GM12878 (cell line): ENCODE results near the gene CHN1. TPM values are rescaled to one million over a fixed set of nuclear protein-coding genes. Genes with fewer than 3 reads are reported as not detected.

Experiments used
- ATAC-seq: fragments of 200-7000 bp; cut with Tn5 transposase; 3 replicates; pipeline ENCODE4 v1.9.1; 2020; ENCODE audit warnings: mild to moderate bottlenecking, moderate library complexity
- BruUV-seq: library from RNA; stranded (reverse); fragments of 400-500 nt; replicated peaks from 2 replicates; lab custom pipeline; 2021; lab: Mats Ljungman, UMichigan
- CTCF ChIA-PET: fragments of 300-600 bp; sonication (Branson Sonifier 250); formaldehyde crosslinking; extraction: SDS; loops from one replicate; lab custom pipeline; 2021; ENCODE audit warnings: inconsistent platforms; lab: Yijun Ruan, JAX
- POLR2A ChIA-PET: fragments of 350-600 bp; formaldehyde crosslinking; extraction: SDS; loops from one replicate; lab custom pipeline; 2021; ENCODE audit warnings: inconsistent platforms; lab: Charles Lee
- RAD21 ChIA-PET: fragments of 300-600 bp; sonication (Branson Sonifier 250); formaldehyde crosslinking; loops from one replicate; lab custom pipeline; 2023; ENCODE audit warnings: antibody characterized with exemption; ENCODE audit not compliant: unreplicated experiment; lab: Charles Lee
- SMC1A ChIA-PET: fragments of 300-600 bp; sonication (Branson Sonifier 250); formaldehyde crosslinking; loops from one replicate; lab custom pipeline; 2023; ENCODE audit not compliant: unreplicated experiment, uncharacterized antibody; lab: Charles Lee
- DNase-seq: peaks from one replicate; pipeline ENCODE4 v3.0.0-alpha.2; 2011; ENCODE audit warnings: low read depth, low spot score
- FAIRE-seq: peaks from 3 replicates; lab custom pipeline; 2011; peaks lifted over from hg19 to GRCh38; lab: Jason Lieb, UNC
- H2AFZ ChIP-seq: 2 replicates; pipeline ENCODE4 v1.6.0; 2011; ENCODE audit warnings: low read depth, low read length, control low read depth; ENCODE audit not compliant: control insufficient read depth
- H3K27ac ChIP-seq: 2 replicates; pipeline ENCODE4 v1.5.1; 2011; ENCODE audit warnings: control low read depth; ENCODE audit not compliant: control insufficient read depth, insufficient read depth
- H3K27me3 ChIP-seq, 2 experiments: replicated peaks in 1 of 2; 2 replicates each; pipeline versions ENCODE4 v1.6.0 to v1.6.1; 2011; ENCODE audit warnings: low read length in 1 of 2; ENCODE audit not compliant: control insufficient read depth in 2 of 2, insufficient read depth in 2 of 2
- H3K36me3 ChIP-seq, 2 experiments: 2 replicates each; pipeline ENCODE4 v1.5.1; 2011; ENCODE audit warnings: low read length in 1 of 2; ENCODE audit not compliant: control insufficient read depth in 2 of 2, insufficient read depth in 2 of 2
- H3K4me1 ChIP-seq: 2 replicates; pipeline ENCODE4 v1.6.1; 2011; ENCODE audit warnings: mild to moderate bottlenecking, low read length, moderate library complexity, mixed read lengths; ENCODE audit not compliant: control insufficient read depth, insufficient read depth
- H3K4me2 ChIP-seq: 2 replicates; pipeline ENCODE4 v1.6.0; 2011; ENCODE audit warnings: control low read depth; ENCODE audit not compliant: control insufficient read depth, insufficient read depth
- H3K4me3 ChIP-seq: fragments of 200-600 bp; sonication (generic); 2 replicates; pipeline ENCODE4 v1.5.1; 2016
- H3K79me2 ChIP-seq: 2 replicates; pipeline ENCODE4 v1.6.0; 2011; ENCODE audit warnings: low read length; ENCODE audit not compliant: control insufficient read depth, insufficient read depth
- H3K9ac ChIP-seq: 2 replicates; pipeline ENCODE4 v1.8.0; 2011; ENCODE audit warnings: low read length, control low read depth, mixed read lengths; ENCODE audit not compliant: control insufficient read depth, insufficient read depth
- H3K9me3 ChIP-seq: replicated peaks from 3 replicates; pipeline ENCODE4 v1.5.1; 2011; ENCODE audit warnings: mild to moderate bottlenecking, low read length; ENCODE audit not compliant: control insufficient read depth, insufficient read depth
- H4K20me1 ChIP-seq: 2 replicates; pipeline ENCODE4 v1.6.0; 2011; ENCODE audit not compliant: control insufficient read depth, insufficient read depth
- HDAC2 ChIP-seq: fragments of 200-600 bp; sonication (generic); IDR thresholded peaks from 2 replicates; pipeline ENCODE4 v1.6.1; 2017
- SPI1 ChIP-seq: IDR thresholded peaks from 2 replicates; pipeline ENCODE4 v1.6.1; 2011; ENCODE audit warnings: low read depth, mild to moderate bottlenecking, low read length, moderate library complexity, borderline replicate concordance; ENCODE audit not compliant: insufficient read depth
- WGBS: methylation state at CpG from one replicate; pipeline ENCODE4 v1.1.6; 2016; ENCODE audit warnings: low lambda C conversion rate; ENCODE audit not compliant: insufficient replicate concordance, insufficient coverage; ENCODE audit errors: missing lambda C conversion rate; 5-methylcytosine and 5-hydroxymethylcytosine counted together
- in situ Hi-C: fragments of 300-500 bp; cut with MboI; formaldehyde crosslinking; loops from 9 replicates; pipeline ENCODE4 v1.14.3; 2018; ENCODE audit warnings: mixed read lengths
- intact Hi-C: fragments of 100-400 bp; cut with micrococcal nuclease; formaldehyde crosslinking; loops from one replicate; pipeline ENCODE4 v1.14.2; 2022; ENCODE audit not compliant: unreplicated experiment
- polyA plus RNA-seq, 11 experiments: library from polyadenylated mRNA; depleted of rRNA in 4 of 11; unstranded in 6 of 11; stranded (reverse) in 5 of 11; fragments of >200 nt; fragmentation: Nextera tagmentation in 4 of 11; fragmentation: Illumina TruSeq in 1 of 11; extraction: Ambion mirVana in 4 of 11; extraction: Trizol in 1 of 11; gene quantifications; 1 replicate in 1 of 11; 2 replicates in 10 of 11; pipeline versions ENCODE4 v1.2.1 to v1.2.3, GENCODE V29; 2011 to 2016; ENCODE audit warnings: inconsistent platforms in 2 of 11, missing spikeins in 2 of 11, low read depth in 1 of 11
- total RNA-seq, 4 experiments: library from RNA; depleted of rRNA in 3 of 4; stranded (reverse); fragments of >200 nt in 3 of 4; fragmentation: Illumina TruSeq in 1 of 4; extraction: Trizol in 1 of 4; gene quantifications; 2 replicates each; pipeline versions ENCODE4 v1.2.1 to v1.2.3, GENCODE V29; 2013 to 2021
- TF ChIP-seq, protein P1 (sequence below): IDR thresholded peaks from 2 replicates; pipeline ENCODE4 v1.6.1; 2011; ENCODE audit warnings: borderline replicate concordance, low read depth, mild to moderate bottlenecking, moderate library complexity, low read length; ENCODE audit not compliant: insufficient read depth, poor library complexity, severe bottlenecking
- TF ChIP-seq, protein P2 (sequence below): fragments of 450-650 bp; IDR thresholded peaks from 2 replicates; pipeline ENCODE4 v1.6.1; 2016; ENCODE audit warnings: mild to moderate bottlenecking
- TF ChIP-seq, protein P3 (sequence below): IDR thresholded peaks from 2 replicates; pipeline ENCODE4 v1.6.1; 2012; ENCODE audit warnings: low read depth, low read length, improper control_type of control experiment

CHN1 gene
- total and polyA plus RNA-seq, 10 of the 15 experiments (the other 5 are each of a cell fraction or from before 2014, with no cell fraction given): 0.18 to 0.92 (median 0.53) TPM; not detected in 1

DNA sequence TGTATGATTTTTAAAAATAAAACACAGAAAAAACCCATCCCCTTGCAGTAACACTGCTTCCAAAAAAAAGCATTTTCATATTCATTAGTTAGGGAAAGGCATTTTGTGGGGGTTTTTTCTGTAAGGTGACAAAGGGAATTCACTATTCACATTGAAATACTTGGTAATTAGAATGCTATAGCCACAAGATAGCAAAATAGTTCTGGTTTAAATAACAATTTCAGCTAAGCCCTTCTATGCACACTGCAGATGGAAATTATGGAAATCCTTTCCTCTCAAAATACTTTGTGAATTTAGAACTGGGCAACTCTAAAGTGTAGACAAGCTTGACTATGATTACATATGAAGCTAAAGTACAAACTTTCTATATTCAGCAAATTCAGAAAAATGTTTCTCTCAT lies 138.8 kb downstream of the CHN1 start:
- Histone ChIP-seq H2AFZ (no peak overlapping the region), H3K27ac (no peak overlapping the region), H3K4me1 (no peaks in the 10 kb centered on the region), H3K36me3 (no peaks in the 10 kb centered on the region), H3K79me2 (no peaks in the 10 kb centered on the region), H3K9ac (no peak overlapping the region), H3K4me2 (no peak overlapping the region), H3K4me3 (no peak overlapping the region), H4K20me1 (peaks cover 2% of the 10 kb centered on the region; the same call in 1 of the 2 replicates), H3K9me3 (no peaks in the 10 kb centered on the region), H3K27me3 (no peaks in the 10 kb centered on the region; a peak in 1 of 4 replicates)
- ChIA-PET RAD21 (no interaction called here), CTCF (interaction anchor here (1.0 to 2.0 kb wide), 2 partner anchors 10 to 13 kb away, joined by 3 to 6 read pairs; no protein-coding TSS in a partner anchor), POLR2A (no interaction called here), SMC1A (interaction anchor here (1.3 kb wide), 1 partner anchor 11 kb away, joined by 4 read pairs; no protein-coding TSS in a partner anchor)
- FAIRE-seq (no peak), ATAC-seq (no peak), DNase-seq (no peak)
- intact Hi-C loops: no loop called here
- TF ChIP-seq, protein P1, sequence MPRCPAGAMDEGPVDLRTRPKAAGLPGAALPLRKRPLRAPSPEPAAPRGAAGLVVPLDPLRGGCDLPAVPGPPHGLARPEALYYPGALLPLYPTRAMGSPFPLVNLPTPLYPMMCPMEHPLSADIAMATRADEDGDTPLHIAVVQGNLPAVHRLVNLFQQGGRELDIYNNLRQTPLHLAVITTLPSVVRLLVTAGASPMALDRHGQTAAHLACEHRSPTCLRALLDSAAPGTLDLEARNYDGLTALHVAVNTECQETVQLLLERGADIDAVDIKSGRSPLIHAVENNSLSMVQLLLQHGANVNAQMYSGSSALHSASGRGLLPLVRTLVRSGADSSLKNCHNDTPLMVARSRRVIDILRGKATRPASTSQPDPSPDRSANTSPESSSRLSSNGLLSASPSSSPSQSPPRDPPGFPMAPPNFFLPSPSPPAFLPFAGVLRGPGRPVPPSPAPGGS: no peak
- TF ChIP-seq, protein P2, sequence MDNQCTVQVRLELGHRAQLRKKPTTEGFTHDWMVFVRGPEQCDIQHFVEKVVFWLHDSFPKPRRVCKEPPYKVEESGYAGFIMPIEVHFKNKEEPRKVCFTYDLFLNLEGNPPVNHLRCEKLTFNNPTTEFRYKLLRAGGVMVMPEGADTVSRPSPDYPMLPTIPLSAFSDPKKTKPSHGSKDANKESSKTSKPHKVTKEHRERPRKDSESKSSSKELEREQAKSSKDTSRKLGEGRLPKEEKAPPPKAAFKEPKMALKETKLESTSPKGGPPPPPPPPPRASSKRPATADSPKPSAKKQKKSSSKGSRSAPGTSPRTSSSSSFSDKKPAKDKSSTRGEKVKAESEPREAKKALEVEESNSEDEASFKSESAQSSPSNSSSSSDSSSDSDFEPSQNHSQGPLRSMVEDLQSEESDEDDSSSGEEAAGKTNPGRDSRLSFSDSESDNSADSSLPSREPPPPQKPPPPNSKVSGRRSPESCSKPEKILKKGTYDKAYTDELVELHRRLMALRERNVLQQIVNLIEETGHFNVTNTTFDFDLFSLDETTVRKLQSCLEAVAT: no peak
- no peak for TF ChIP-seq HDAC2
- in situ Hi-C loops: no loop called here
- no TSS peak for BruUV-seq

DNA sequence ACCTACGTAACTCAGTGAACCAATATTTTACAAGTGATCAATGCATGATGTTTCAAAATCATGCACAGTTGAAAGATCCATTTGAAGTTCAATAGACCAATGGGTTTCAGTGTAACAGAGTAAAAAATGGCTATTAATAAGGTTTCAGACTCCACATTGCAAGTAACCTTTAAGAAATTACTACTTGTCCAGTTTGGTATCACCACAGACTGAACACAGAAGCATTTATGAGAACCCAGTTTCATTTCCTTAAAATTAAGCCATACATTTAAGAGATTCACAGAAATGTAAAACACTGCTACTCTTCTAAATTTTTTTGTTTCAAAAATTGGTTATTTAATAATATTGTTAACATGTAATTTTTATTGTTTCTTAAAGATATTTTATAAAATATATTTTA lies 142.0 kb downstream of the CHN1 start:
- in situ Hi-C loops (no loop called here), intact Hi-C loops (no loop called here)
- RAD21 ChIA-PET: no interaction called here
- ATAC-seq (no peak), FAIRE-seq (no peak), DNase-seq (no peak)
- H4K20me1 ChIP-seq: no peaks in the 10 kb centered on the region
- BruUV-seq: no TSS peak
- H3K4me3 ChIP-seq: no peak overlapping the region
- H3K9ac ChIP-seq: no peak overlapping the region
- no peak overlapping the region for H2AFZ ChIP-seq
- no peak overlapping the region for H3K4me2 ChIP-seq
- POLR2A ChIA-PET: no interaction called here
- peak; percentile 42; the same call in 1 of the 2 replicates for TF ChIP-seq SPI1
- TF ChIP-seq, protein P3, sequence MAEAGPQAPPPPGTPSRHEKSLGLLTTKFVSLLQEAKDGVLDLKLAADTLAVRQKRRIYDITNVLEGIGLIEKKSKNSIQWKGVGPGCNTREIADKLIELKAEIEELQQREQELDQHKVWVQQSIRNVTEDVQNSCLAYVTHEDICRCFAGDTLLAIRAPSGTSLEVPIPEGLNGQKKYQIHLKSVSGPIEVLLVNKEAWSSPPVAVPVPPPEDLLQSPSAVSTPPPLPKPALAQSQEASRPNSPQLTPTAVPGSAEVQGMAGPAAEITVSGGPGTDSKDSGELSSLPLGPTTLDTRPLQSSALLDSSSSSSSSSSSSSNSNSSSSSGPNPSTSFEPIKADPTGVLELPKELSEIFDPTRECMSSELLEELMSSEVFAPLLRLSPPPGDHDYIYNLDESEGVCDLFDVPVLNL: no peak
- no peak overlapping the region for H3K27ac ChIP-seq
- CTCF ChIA-PET: no interaction called here
- H3K36me3 ChIP-seq: no peaks in the 10 kb centered on the region
- no peaks in the 10 kb centered on the region for H3K9me3 ChIP-seq
- H3K79me2 ChIP-seq: no peaks in the 10 kb centered on the region
- WGBS: 91% methylated on average over 1 of the region's 1 CpG
- SMC1A ChIA-PET: no interaction called here
- no peaks in the 10 kb centered on the region for H3K27me3 ChIP-seq
- no peaks in the 10 kb centered on the region for H3K4me1 ChIP-seq
